ENCODE measurements around the gene CARD9.

Gene CARD9

GRCh38 chr9:136403915-136404800 is 30.7 kb upstream of the CARD9 start:
- TF ChIP-seq CTCF (IDR thresholded peaks at IDR 0.05), result no peak

GRCh38 chr9:136403538-136403914 is 30.1 kb upstream of the CARD9 start:
- no peak for TF ChIP-seq CTCF (IDR thresholded peaks at IDR 0.05)

- no peak for TF ChIP-seq CTCF (IDR thresholded peaks at IDR 0.05)
Measured at GRCh38 chr9:136402067-136402466, 28.6 kb upstream of the CARD9 start.

- TF ChIP-seq CTCF (IDR thresholded peaks at IDR 0.05), result no peak
Measured at GRCh38 chr9:136401173-136401922, 27.9 kb upstream of the CARD9 start.

GRCh38 chr9:136400038-136400834 is 26.8 kb upstream of the CARD9 start, which contains the start of gene SNAPC4:
SNAPC4 (minus strand) TSS chr9:136400170; CDS start chr9:136398428, 1,742 bp downstream.
- peak; percentile 98 for TF ChIP-seq CTCF (IDR thresholded peaks at IDR 0.05)

GRCh38 chr9:136399176-136400037 is 25.9 kb upstream of the CARD9 start:
- TF ChIP-seq CTCF (IDR thresholded peaks at IDR 0.05), result no peak
